DOHH2 (cell line): ENCODE data around the gene GSTM5.
"Not testable (repeated sequence)": the region's sequence is repeated elsewhere in the genome, so short reads cannot be mapped to it uniquely, and the experiment has no call there.

ENCODE experiments used
- H3F3A ChIP-seq: fragments of 200-600 bp; sonication (generic), shearing (Covaris generic); 2 replicates; pipeline ENCODE4 v1.6.0; 2016; ENCODE audit warnings: antibody characterized with exemption, mild to moderate bottlenecking; ENCODE audit not compliant: control insufficient read depth, insufficient read depth
- H3K27ac ChIP-seq: fragments of 200-600 bp; sonication (generic); 2 replicates; pipeline ENCODE4 v1.5.1; 2014; ENCODE audit warnings: low read depth, mild to moderate bottlenecking, low read length, moderate library complexity
- H3K27me3 ChIP-seq: fragments of 200-600 bp; sonication (generic); 2 replicates; pipeline ENCODE4 v1.6.1; 2014; ENCODE audit warnings: mild to moderate bottlenecking, low read length, mixed read lengths; ENCODE audit not compliant: control insufficient read depth
- H3K36me3 ChIP-seq: fragments of 200-600 bp; sonication (generic); 2 replicates; pipeline ENCODE4 v1.6.1; 2014; ENCODE audit warnings: mild to moderate bottlenecking, low read length, moderate library complexity, mixed read lengths; ENCODE audit not compliant: control insufficient read depth
- H3K4me1 ChIP-seq: fragments of 200-600 bp; sonication (generic); 2 replicates; pipeline ENCODE4 v1.6.1; 2014; ENCODE audit warnings: mild to moderate bottlenecking, low read length, mixed read lengths; ENCODE audit not compliant: control insufficient read depth
- H3K4me2 ChIP-seq: fragments of 200-600 bp; sonication (generic); 2 replicates; pipeline ENCODE4 v1.6.0; 2014; ENCODE audit warnings: mild to moderate bottlenecking, low read length, moderate library complexity
- H3K4me3 ChIP-seq: fragments of 200-600 bp; sonication (generic); 2 replicates; pipeline ENCODE4 v1.5.1; 2014; ENCODE audit warnings: mild to moderate bottlenecking, low read length, mixed read lengths
- H3K79me2 ChIP-seq: fragments of 200-600 bp; sonication (generic); 2 replicates; pipeline ENCODE4 v1.6.1; 2014; ENCODE audit warnings: mild to moderate bottlenecking, low read length, mixed read lengths; ENCODE audit not compliant: control insufficient read depth
- H3K9me2 ChIP-seq: fragments of 200-600 bp; sonication (generic); replicated peaks from 2 replicates; pipeline ENCODE4 v1.6.1; 2014; ENCODE audit warnings: mild to moderate bottlenecking, low read length, mixed read lengths; ENCODE audit not compliant: control insufficient read depth
- H3K9me3 ChIP-seq: fragments of 200-600 bp; sonication (generic); 2 replicates; pipeline ENCODE4 v1.6.1; 2014; ENCODE audit warnings: antibody characterized with exemption, low read length, mixed read lengths; ENCODE audit not compliant: control insufficient read depth, insufficient read depth
- H4K20me1 ChIP-seq: fragments of 200-600 bp; sonication (generic); 2 replicates; pipeline ENCODE4 v1.6.0; 2014; ENCODE audit warnings: low read depth, mild to moderate bottlenecking, antibody characterized with exemption, low read length, moderate library complexity; ENCODE audit not compliant: control insufficient read depth, insufficient read depth
- CTCF ChIP-seq: fragments of 200-600 bp; sonication (generic); IDR thresholded peaks from one replicate; pipeline ENCODE4 v1.5.1; 2014; ENCODE audit warnings: antibody characterized with exemption, mild to moderate bottlenecking, low read depth, low read length; ENCODE audit not compliant: poor library complexity, severe bottlenecking
- EZH2phosphoT487 ChIP-seq: fragments of 200-600 bp; sonication (generic); IDR thresholded peaks from 2 replicates; pipeline ENCODE4 v1.6.1; 2017; ENCODE audit warnings: borderline replicate concordance, mild to moderate bottlenecking, antibody characterized with exemption, low read length, moderate library complexity, mixed read lengths

GSTM5 gene

GRCh38 chr1:109668123-109668775, 43.8 kb upstream of the GSTM5 start:
- Histone ChIP-seq H3K79me2 (no peaks in the 10 kb centered on the region), H3K9me3 (no peaks in the 10 kb centered on the region), H3K4me3 (peak overlapping the region; percentile 26), H3K4me2 (peak overlapping the region; percentile 44), H3K9me2 (no peaks in the 10 kb centered on the region), H4K20me1 (no peaks in the 10 kb centered on the region), H3K36me3 (no peaks in the 10 kb centered on the region), H3F3A (no peaks in the 10 kb centered on the region), H3K4me1 (peaks cover 4% of the 10 kb centered on the region; the same call in 1 of the 2 replicates), H3K27ac (no peak overlapping the region), H3K27me3 (peaks cover 2% of the 10 kb centered on the region; the same call in 1 of the 2 replicates)
- TF ChIP-seq EZH2phosphoT487 (no peak), CTCF (no peak)

- Histone ChIP-seq H3K27me3 (peaks cover 2% of the 10 kb centered on the region; the same call in 1 of the 2 replicates), H3K36me3 (no peaks in the 10 kb centered on the region), H4K20me1 (no peaks in the 10 kb centered on the region), H3F3A (no peaks in the 10 kb centered on the region), H3K4me2 (no peak overlapping the region), H3K27ac (no peak overlapping the region), H3K4me3 (no peak overlapping the region), H3K79me2 (no peaks in the 10 kb centered on the region), H3K9me3 (no peaks in the 10 kb centered on the region), H3K4me1 (peaks cover 4% of the 10 kb centered on the region; the same call in 1 of the 2 replicates), H3K9me2 (no peaks in the 10 kb centered on the region)
- TF ChIP-seq CTCF = no peak
- no peak for TF ChIP-seq EZH2phosphoT487
Observed at GRCh38 chr1:109669246-109669948, 42.7 kb upstream of the GSTM5 start.

- H3K79me2 ChIP-seq, H3K27ac ChIP-seq, H3K4me1 ChIP-seq, H3K9me3 ChIP-seq, H3K27me3 ChIP-seq, H3K9me2 ChIP-seq, H3K4me2 ChIP-seq, H3K4me3 ChIP-seq, H3K36me3 ChIP-seq, H3F3A ChIP-seq, H4K20me1 ChIP-seq: not testable (repeated sequence)
Observed at GRCh38 chr1:109669949-109670302, 42.1 kb upstream of the GSTM5 start.

- H3K79me2 ChIP-seq = no peaks in the 10 kb centered on the region
- no peak overlapping the region for H3K27ac ChIP-seq
- H3K36me3 ChIP-seq = no peaks in the 10 kb centered on the region
- H3K4me1 ChIP-seq = peaks cover 4% of the 10 kb centered on the region; the same call in 1 of the 2 replicates
- H3K27me3 ChIP-seq = peaks cover 2% of the 10 kb centered on the region; the same call in 1 of the 2 replicates
- H4K20me1 ChIP-seq = no peaks in the 10 kb centered on the region
- H3K9me2 ChIP-seq = no peaks in the 10 kb centered on the region
- no peak overlapping the region for H3K4me2 ChIP-seq
- no peaks in the 10 kb centered on the region for H3K9me3 ChIP-seq
- no peak for TF ChIP-seq CTCF
- no peak for TF ChIP-seq EZH2phosphoT487
- H3K4me3 ChIP-seq = no peak overlapping the region
- no peaks in the 10 kb centered on the region for H3F3A ChIP-seq
Observed at GRCh38 chr1:109671067-109671466, 41.0 kb upstream of the GSTM5 start.

GRCh38 chr1:109673861-109674260, 38.2 kb upstream of the GSTM5 start:
- H3K36me3 ChIP-seq, H3K27ac ChIP-seq, H3F3A ChIP-seq, H3K4me1 ChIP-seq, H4K20me1 ChIP-seq, H3K4me3 ChIP-seq, H3K4me2 ChIP-seq, H3K27me3 ChIP-seq, H3K79me2 ChIP-seq, H3K9me2 ChIP-seq, H3K9me3 ChIP-seq: not testable (repeated sequence)
